ENCODE measurements around the gene BDH1. TPM values are rescaled to one million over a fixed set of nuclear protein-coding genes. Genes with fewer than 3 reads are reported as not detected.

Gene BDH1
- polyA plus RNA-seq, 1 donor (not counting 4 experiments of a cell fraction or from before 2014, with no cell fraction given): 30.2 TPM

GRCh38 chr3:197472151-197472550 is 83.6 kb downstream of the BDH1 start:
- no peak for FAIRE-seq
- TF ChIP-seq CTCF (optimal IDR thresholded peaks at IDR 0.05 in 1 of 3, IDR thresholded peaks at IDR 0.05 in 1 of 3, conservative IDR thresholded peaks at IDR 0.05 in 1 of 3; ENCODE audit: extremely low read depth in 1 of 3, insufficient read depth in 2 of 3, low read length in 3 of 3) (no peak), EZH2 (IDR thresholded peaks at IDR 0.05; ENCODE audit: low read length) (no peak)
- no peak overlapping the region for H3K4me2 ChIP-seq (ENCODE audit: control insufficient read depth, extremely low read depth, insufficient read depth, low read depth, low read length)

GRCh38 chr3:197471221-197472010 is 84.4 kb downstream of the BDH1 start:
- FAIRE-seq: peak; percentile 13
- Histone ChIP-seq H2AFZ (ENCODE audit: control insufficient read depth, low read length) (peak overlapping the region; percentile 42), H3K36me3 (ENCODE audit: control insufficient read depth in 2 of 2, extremely low read depth in 1 of 2, insufficient read depth in 2 of 2, low read length in 2 of 2) (no peaks in the 10 kb centered on the region), H4K20me1 (ENCODE audit: control insufficient read depth, extremely low read depth, insufficient read depth, low read length) (no peaks in the 10 kb centered on the region), H3K4me1 (ENCODE audit: control insufficient read depth, extremely low read depth, insufficient read depth, low read length) (peaks cover 31% of the 10 kb centered on the region), H3K4me3 (ENCODE audit: control insufficient read depth in 2 of 3, extremely low read depth in 1 of 3, insufficient read depth in 2 of 3, low read depth in 1 of 3, low read length in 3 of 3) (no peak overlapping the region), H3K4me2 (ENCODE audit: control insufficient read depth, extremely low read depth, insufficient read depth, low read depth, low read length) (peak overlapping the region; percentile 18), H3K9ac (ENCODE audit: control insufficient read depth, extremely low read depth, insufficient read depth, low read length) (no peak overlapping the region), H3K9me3 (ENCODE audit: control insufficient read depth, low read depth, low read length) (no peaks in the 10 kb centered on the region), H3K27me3 (ENCODE audit: control insufficient read depth, extremely low read depth, insufficient read depth, low read length) (no peaks in the 10 kb centered on the region), H3K9me1 (ENCODE audit: control insufficient read depth, extremely low read depth, insufficient read depth, low read length) (no peaks in the 10 kb centered on the region), H3K27ac (ENCODE audit: control insufficient read depth, insufficient read depth, low read length) (no peak overlapping the region), H3K79me2 (ENCODE audit: control insufficient read depth, insufficient read depth, low read length) (no peaks in the 10 kb centered on the region)
- dilution Hi-C loops (cut with MboI; ENCODE audit: extremely low pct_ligation_motif_present, low sequenced_read_pairs): no loop called here
- DNase-seq (ENCODE audit: low read depth, low spot score): no peak
- TF ChIP-seq EZH2 (IDR thresholded peaks at IDR 0.05; ENCODE audit: low read length) (no peak), CTCF (optimal IDR thresholded peaks at IDR 0.05 in 1 of 3, IDR thresholded peaks at IDR 0.05 in 1 of 3, conservative IDR thresholded peaks at IDR 0.05 in 1 of 3; ENCODE audit: extremely low read depth in 1 of 3, insufficient read depth in 2 of 3, low read length in 3 of 3) (no peak)

More at GRCh38 chr3:197472151-197472550, 83.6 kb downstream of the BDH1 start:
- H3K9me3 ChIP-seq (ENCODE audit: control insufficient read depth, low read depth, low read length): no peaks in the 10 kb centered on the region
- no peaks in the 10 kb centered on the region for H3K79me2 ChIP-seq (ENCODE audit: control insufficient read depth, insufficient read depth, low read length)
- no peaks in the 10 kb centered on the region for H4K20me1 ChIP-seq (ENCODE audit: control insufficient read depth, extremely low read depth, insufficient read depth, low read length)
- no peak overlapping the region for H3K9ac ChIP-seq (ENCODE audit: control insufficient read depth, extremely low read depth, insufficient read depth, low read length)
- H2AFZ ChIP-seq (ENCODE audit: control insufficient read depth, low read length): peak overlapping the region; percentile 42
- no peaks in the 10 kb centered on the region for H3K27me3 ChIP-seq (ENCODE audit: control insufficient read depth, extremely low read depth, insufficient read depth, low read length)
- DNase-seq (ENCODE audit: low read depth, low spot score): no peak
- dilution Hi-C loops (cut with MboI; ENCODE audit: extremely low pct_ligation_motif_present, low sequenced_read_pairs): no loop called here
- no peak overlapping the region for H3K4me3 ChIP-seq (ENCODE audit: control insufficient read depth in 2 of 3, extremely low read depth in 1 of 3, insufficient read depth in 2 of 3, low read depth in 1 of 3, low read length in 3 of 3)
- H3K4me1 ChIP-seq (ENCODE audit: control insufficient read depth, extremely low read depth, insufficient read depth, low read length): peaks cover 26% of the 10 kb centered on the region
- no peak overlapping the region for H3K27ac ChIP-seq (ENCODE audit: control insufficient read depth, insufficient read depth, low read length)
- no peaks in the 10 kb centered on the region for H3K9me1 ChIP-seq (ENCODE audit: control insufficient read depth, extremely low read depth, insufficient read depth, low read length)
- no peaks in the 10 kb centered on the region for H3K36me3 ChIP-seq (ENCODE audit: control insufficient read depth in 2 of 2, extremely low read depth in 1 of 2, insufficient read depth in 2 of 2, low read length in 2 of 2)
